Gastroesophageal sphincter (tissue), 4 donors: ENCODE data around the gene CCL22. TPM values are rescaled to one million over a fixed set of nuclear protein-coding genes. Genes with fewer than 3 reads are reported as not detected.

ENCODE experiments used
- ATAC-seq: fragments of 150-250 bp; one replicate; pipeline ENCODE4 v1.9.1; 2016; ENCODE audit warnings: mild to moderate bottlenecking, moderate library complexity
- H3K27ac ChIP-seq, 4 donors: fragments of 200-600 bp; sonication (generic) in 3 of 4; 1 replicate in 3 of 4; 2 replicates in 1 of 4; pipeline ENCODE4 v1.5.1; 2016 to 2019
- H3K27me3 ChIP-seq: fragments of 200-600 bp; sonication (generic); one replicate; pipeline ENCODE4 v1.5.1; 2019
- H3K36me3 ChIP-seq, 2 donors: fragments of 200-600 bp; sonication (generic); one replicate each; pipeline ENCODE4 v1.5.1; 2019; ENCODE audit warnings: control low read depth in 1 of 2
- H3K4me1 ChIP-seq, 3 donors: fragments of 200-600 bp; sonication (generic); 1 replicate in 2 of 3; 2 replicates in 1 of 3; pipeline ENCODE4 v1.5.1; 2016 to 2019; ENCODE audit warnings: control low read depth in 2 of 3
- H3K4me3 ChIP-seq, 2 donors: fragments of 200-600 bp; sonication (generic); one replicate each; pipeline ENCODE4 v1.5.1; 2019; ENCODE audit warnings: mild to moderate bottlenecking in 1 of 2, moderate library complexity in 1 of 2
- H3K9me3 ChIP-seq, 3 donors: fragments of 200-600 bp; sonication (generic); one replicate each; pipeline ENCODE4 v1.5.1; 2017 to 2019; ENCODE audit warnings: control low read depth in 2 of 3
- EP300 ChIP-seq: sonication (generic); formaldehyde crosslinking; IDR thresholded peaks from one replicate; pipeline ENCODE4 v1.6.1; 2017; ENCODE audit warnings: antibody characterized with exemption, mild to moderate bottlenecking
- POLR2A ChIP-seq, 2 donors: fragments of 450-650 bp; IDR thresholded peaks; one replicate each; pipeline ENCODE4 v1.6.1; 2017; ENCODE audit warnings: antibody characterized with exemption in 2 of 2, mild to moderate bottlenecking in 2 of 2, moderate library complexity in 1 of 2
- POLR2AphosphoS5 ChIP-seq: sonication (generic); formaldehyde crosslinking; IDR thresholded peaks from one replicate; pipeline ENCODE4 v1.6.1; 2017; ENCODE audit warnings: antibody characterized with exemption
- WGBS, 2 donors: methylation state at CpG; one replicate each; pipeline ENCODE4 v1.1.5; 2018; ENCODE audit warnings: low coverage in 1 of 2; 5-methylcytosine and 5-hydroxymethylcytosine counted together
- total RNA-seq, 4 donors: library from RNA; depleted of rRNA; stranded (reverse); fragments of >200 nt; gene quantifications; one replicate each; pipeline ENCODE4 v1.1.0, GENCODE V29; 2016
- TF ChIP-seq, protein P1 (sequence below), 4 experiments: fragments of 200-600 bp in 2 of 4; fragments of 450-650 bp in 2 of 4; sonication (generic) in 1 of 4; IDR thresholded peaks; one replicate each; pipeline ENCODE4 v1.5.1; 2017 to 2019; ENCODE audit warnings: antibody characterized with exemption in 4 of 4, mild to moderate bottlenecking in 2 of 4, moderate library complexity in 2 of 4

The CCL22 gene, protein sequence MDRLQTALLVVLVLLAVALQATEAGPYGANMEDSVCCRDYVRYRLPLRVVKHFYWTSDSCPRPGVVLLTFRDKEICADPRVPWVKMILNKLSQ
- not detected for total RNA-seq

DNA sequence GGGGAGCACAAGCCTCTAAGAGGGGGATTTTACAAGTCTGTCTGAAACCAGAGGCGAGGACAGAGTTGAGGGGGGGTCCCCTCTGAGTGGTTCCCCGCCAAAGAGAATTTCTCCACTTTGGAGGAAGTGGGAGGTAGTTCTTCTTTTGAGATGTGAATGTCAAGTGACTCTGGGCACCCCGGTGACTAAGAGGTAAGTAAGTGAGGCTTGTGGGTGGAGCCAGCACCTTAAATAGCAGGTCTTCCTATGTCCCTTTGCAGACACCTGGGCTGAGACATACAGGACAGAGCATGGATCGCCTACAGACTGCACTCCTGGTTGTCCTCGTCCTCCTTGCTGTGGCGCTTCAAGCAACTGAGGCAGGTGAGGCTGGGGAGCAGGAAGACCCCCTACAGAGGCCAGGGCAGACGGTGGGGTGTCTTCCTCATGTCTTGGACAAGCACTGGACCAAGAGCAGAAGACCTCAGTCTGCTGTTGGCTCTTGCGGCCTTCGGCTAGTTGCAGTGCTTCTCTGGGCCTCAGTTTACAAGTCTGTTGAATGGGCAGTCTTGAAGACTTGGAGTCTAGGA, at the start of gene CCL22:
Gene CCL22 (plus strand): TSS at position 257 of the 569 bp plus-strand sequence. CDS start 34 bp downstream, at position 291.
- 69% methylated on average over 2 of the region's 9 CpGs; no CpG with 5 or more reads in 1 of the 2 donors for WGBS, 2 donors
- H3K27ac ChIP-seq = no peak within 1 kb of the TSS
- H3K4me3 ChIP-seq = no peak within 1 kb of the TSS
- H3K27me3 ChIP-seq = no peaks in the 10 kb centered on the region
- H3K9me3 ChIP-seq = no peaks in the 10 kb centered on the region
- H3K4me1 ChIP-seq = no peaks in the 10 kb centered on the region
- H3K36me3 ChIP-seq = no peaks in the 10 kb centered on the region
- TF ChIP-seq, protein P1, sequence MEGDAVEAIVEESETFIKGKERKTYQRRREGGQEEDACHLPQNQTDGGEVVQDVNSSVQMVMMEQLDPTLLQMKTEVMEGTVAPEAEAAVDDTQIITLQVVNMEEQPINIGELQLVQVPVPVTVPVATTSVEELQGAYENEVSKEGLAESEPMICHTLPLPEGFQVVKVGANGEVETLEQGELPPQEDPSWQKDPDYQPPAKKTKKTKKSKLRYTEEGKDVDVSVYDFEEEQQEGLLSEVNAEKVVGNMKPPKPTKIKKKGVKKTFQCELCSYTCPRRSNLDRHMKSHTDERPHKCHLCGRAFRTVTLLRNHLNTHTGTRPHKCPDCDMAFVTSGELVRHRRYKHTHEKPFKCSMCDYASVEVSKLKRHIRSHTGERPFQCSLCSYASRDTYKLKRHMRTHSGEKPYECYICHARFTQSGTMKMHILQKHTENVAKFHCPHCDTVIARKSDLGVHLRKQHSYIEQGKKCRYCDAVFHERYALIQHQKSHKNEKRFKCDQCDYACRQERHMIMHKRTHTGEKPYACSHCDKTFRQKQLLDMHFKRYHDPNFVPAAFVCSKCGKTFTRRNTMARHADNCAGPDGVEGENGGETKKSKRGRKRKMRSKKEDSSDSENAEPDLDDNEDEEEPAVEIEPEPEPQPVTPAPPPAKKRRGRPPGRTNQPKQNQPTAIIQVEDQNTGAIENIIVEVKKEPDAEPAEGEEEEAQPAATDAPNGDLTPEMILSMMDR (IDR thresholded peaks at IDR 0.05) = no peak
- no peak for TF ChIP-seq POLR2AphosphoS5
- ATAC-seq = no peak

DNA sequence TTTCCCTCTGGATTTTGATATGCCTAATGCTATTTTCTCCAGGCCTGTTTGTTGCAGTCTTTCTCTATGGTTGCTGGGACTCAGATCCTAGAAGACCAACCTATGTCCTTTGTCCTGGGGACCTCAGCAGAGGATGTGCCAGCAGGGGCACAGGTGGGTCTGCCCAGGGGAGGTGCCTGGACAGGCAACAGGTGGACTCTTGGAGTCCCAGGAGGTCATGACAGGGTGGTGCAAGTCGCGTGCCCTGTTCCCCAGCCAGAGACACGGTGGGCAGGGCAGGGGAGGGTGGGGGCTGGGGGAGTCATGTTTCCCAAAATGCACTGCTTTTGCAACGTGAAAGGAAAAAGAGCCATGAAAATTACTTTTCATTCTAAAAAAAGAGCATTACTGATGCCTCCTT, 47.8 kb upstream of the CCL22 start:
- Histone ChIP-seq H3K4me3 (no peak overlapping the region), H3K9me3 (no peaks in the 10 kb centered on the region), H3K27me3 (no peaks in the 10 kb centered on the region), H3K4me1 (peaks cover 0 to 34% (median 0%) of the 10 kb centered on the region in 3 donors), H3K27ac (no peak overlapping the region), H3K36me3 (no peaks in the 10 kb centered on the region)
- whole genome bisulfite sequencing, 2 donors = 10 to 29% methylated on average over 1 to 2 of the region's 4 CpGs
- TF ChIP-seq POLR2A (IDR thresholded peaks at IDR 0.05) = no peak
- TF ChIP-seq POLR2AphosphoS5 = no peak
- TF ChIP-seq, protein P1 (IDR thresholded peaks at IDR 0.05) = no peak
- TF ChIP-seq EP300 = no peak
- ATAC-seq = no peak

DNA sequence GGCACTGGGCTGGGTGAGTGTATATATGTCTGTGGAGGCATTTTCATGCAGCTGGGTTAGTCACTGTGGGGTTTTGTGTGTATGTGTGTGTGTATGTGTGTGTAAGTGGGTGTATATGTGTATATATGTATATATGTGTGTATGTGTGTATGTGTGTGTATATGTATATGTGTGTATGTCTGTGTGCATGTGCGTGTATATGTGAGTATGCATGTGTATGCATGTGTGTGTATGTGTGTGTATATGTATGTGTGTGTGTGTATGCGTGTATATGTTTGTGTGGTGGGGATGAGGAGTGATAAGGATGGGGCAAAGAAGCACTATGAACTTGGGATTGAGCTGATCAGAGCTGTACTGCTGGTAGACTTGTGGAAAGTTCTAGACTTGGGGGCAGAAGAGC, 45.1 kb upstream of the CCL22 start:
- 91 to 92% methylated on average over 2 of the region's 2 CpGs for WGBS, 2 donors
- Histone ChIP-seq H3K36me3 (no peaks in the 10 kb centered on the region), H3K27me3 (no peaks in the 10 kb centered on the region), H3K9me3 (no peaks in the 10 kb centered on the region), H3K27ac (no peak overlapping the region), H3K4me3 (no peak overlapping the region), H3K4me1 (peaks cover 0 to 53% (median 21%) of the 10 kb centered on the region in 3 donors)
- ATAC-seq = no peak
- TF ChIP-seq, protein P1 (IDR thresholded peaks at IDR 0.05) = no peak
- TF ChIP-seq POLR2AphosphoS5 (no peak), EP300 (no peak)

DNA sequence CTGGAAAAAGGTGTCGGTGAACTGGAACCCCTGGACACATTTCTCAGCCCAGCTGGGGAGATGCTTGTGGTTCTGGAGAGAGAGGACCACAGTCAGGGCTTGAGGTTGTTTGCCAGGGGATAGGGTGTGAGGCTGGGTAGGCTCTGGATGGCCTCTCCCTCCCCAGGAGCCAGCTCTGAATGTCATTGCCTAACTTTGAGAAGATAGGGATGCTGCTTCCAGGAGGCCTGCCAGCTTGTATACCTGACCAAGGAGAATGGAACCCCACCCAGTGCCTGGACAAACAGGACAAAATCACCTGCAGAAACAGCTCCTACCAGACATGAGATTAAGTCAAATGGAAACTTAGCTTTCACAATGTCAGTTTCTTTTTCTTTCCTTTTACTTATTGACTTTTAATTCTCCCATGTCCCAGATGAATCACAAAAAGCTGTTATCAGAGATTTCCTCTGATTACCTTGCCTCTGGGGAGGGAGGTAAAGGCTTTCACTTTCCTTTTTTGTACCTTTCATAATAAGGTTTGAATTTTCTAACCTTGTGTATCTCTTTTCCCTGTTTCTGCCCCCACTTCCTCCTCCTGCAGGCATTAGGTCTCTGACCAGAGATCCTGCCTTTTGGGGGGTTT, 44.3 kb upstream of the CCL22 start:
- Histone ChIP-seq H3K9me3 (no peaks in the 10 kb centered on the region), H3K4me3 (no peak overlapping the region), H3K36me3 (no peaks in the 10 kb centered on the region), H3K27me3 (no peaks in the 10 kb centered on the region), H3K27ac (no peak overlapping the region), H3K4me1 (peaks cover 0 to 53% (median 21%) of the 10 kb centered on the region in 3 donors)
- 50 to 71% methylated on average over 1 of the region's 1 CpG for WGBS, 2 donors
- ATAC-seq = no peak
- TF ChIP-seq POLR2AphosphoS5 (no peak), EP300 (no peak), POLR2A (IDR thresholded peaks at IDR 0.05) (no peak)
- TF ChIP-seq, protein P1 (IDR thresholded peaks at IDR 0.05) = no peak

DNA sequence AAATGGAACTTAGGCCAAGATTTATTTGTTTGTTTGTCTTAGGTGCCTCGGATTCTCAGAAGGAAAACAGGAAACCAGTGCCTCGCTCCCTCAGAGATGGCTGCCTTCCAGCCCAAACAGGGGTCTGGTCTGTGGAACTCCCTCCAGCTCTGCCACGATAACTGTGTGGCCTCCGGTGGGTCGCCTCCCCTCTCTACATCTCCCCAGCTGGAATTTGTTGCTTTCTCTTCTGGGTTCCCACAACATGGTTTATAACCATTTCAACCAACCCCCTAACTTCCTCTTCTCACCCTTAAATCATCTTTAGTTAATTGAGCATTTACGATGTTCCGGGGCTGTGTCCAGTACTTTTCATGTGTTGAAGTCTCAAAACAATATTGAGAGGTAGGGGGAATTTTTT, 43.2 kb upstream of the CCL22 start:
- H3K4me1 ChIP-seq = peaks cover 0 to 52% (median 21%) of the 10 kb centered on the region in 3 donors
- H3K27me3 ChIP-seq = no peaks in the 10 kb centered on the region
- no peak overlapping the region for H3K27ac ChIP-seq
- no peak for ATAC-seq
- H3K4me3 ChIP-seq = no peak overlapping the region
- H3K36me3 ChIP-seq = no peaks in the 10 kb centered on the region
- TF ChIP-seq EP300 (no peak), POLR2AphosphoS5 (no peak), POLR2A (IDR thresholded peaks at IDR 0.05) (no peak)
- TF ChIP-seq, protein P1 (IDR thresholded peaks at IDR 0.05) = no peak
- 76 to 80% methylated on average over 5 to 6 of the region's 7 CpGs for WGBS, 2 donors
- H3K9me3 ChIP-seq = no peaks in the 10 kb centered on the region
